NCI-H510A treated with DMSO at 0.1 percent for 48 hours (cell line): Measurements from ENCODE around the gene ANO8.
"Not testable (repeated sequence)": the region's sequence is repeated elsewhere in the genome, so short reads cannot be mapped to it uniquely, and the experiment has no call there.

Source experiments
- DNase-seq: peaks from one replicate; lab custom pipeline; 2025; lab: John Stamatoyannopoulos, UW

The ANO8 gene

DNA sequence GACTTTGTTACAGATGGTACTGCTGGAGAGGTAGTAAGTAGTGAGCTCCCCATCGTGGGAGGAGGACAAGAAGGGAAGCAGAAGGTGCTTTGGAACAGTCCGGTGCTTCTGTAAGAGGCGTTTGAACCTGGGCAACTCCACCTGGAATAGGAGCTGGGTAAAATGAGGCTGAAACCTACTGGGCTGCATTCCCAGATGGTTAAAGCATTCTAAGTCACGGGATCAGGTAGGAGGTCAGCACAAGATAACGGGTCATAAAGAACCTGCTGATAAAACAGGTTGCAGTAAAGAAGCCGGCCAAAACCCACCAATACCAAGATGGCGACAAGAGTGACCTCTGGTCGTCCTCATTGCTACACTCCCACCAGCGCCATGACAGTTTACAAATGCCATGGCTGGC is 47.9 kb downstream of the ANO8 start:
- DNase-seq: no peak

- no peak for DNase-seq
These were observed 48.4 kb downstream of the ANO8 start for GRCh38 chr19:17286263-17286662.

DNA sequence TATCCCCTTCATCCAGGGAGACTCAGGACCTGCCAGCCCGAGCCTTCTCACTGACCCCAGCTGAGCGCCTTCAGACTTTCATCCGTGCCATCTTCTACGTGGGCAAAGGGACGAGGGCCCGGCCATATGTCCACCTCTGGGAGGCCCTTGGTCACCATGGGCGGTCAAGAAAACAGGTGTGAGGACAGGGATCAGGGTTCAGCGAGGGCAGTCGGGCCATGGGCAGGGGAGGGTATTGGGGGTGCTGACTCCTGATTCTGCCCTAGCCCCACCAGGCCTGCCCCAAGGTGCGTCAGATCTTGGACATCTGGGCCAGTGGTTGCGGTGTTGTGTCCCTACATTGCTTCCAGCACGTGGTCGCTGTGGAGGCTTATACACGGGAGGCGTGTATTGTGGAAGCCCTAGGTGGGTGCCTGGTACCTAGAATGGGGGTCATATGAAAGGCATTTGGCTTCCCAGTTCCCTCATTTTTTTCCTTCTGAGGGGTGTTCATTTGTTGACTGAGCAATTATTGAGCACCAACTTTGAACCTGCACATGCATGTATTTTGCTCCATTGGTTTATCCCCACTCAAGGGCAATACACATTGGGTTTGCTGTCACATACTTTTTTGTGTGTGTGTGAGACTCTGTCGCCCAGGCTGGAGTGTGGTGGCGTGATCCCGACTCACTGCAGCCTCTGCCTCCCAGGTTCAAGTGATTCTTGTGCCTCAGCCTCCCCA is 49.1 kb downstream of the ANO8 start:
- DNase-seq: no peak

- no peak for DNase-seq
These were observed 51.1 kb downstream of the ANO8 start for GRCh38 chr19:17283504-17283996.

DNA sequence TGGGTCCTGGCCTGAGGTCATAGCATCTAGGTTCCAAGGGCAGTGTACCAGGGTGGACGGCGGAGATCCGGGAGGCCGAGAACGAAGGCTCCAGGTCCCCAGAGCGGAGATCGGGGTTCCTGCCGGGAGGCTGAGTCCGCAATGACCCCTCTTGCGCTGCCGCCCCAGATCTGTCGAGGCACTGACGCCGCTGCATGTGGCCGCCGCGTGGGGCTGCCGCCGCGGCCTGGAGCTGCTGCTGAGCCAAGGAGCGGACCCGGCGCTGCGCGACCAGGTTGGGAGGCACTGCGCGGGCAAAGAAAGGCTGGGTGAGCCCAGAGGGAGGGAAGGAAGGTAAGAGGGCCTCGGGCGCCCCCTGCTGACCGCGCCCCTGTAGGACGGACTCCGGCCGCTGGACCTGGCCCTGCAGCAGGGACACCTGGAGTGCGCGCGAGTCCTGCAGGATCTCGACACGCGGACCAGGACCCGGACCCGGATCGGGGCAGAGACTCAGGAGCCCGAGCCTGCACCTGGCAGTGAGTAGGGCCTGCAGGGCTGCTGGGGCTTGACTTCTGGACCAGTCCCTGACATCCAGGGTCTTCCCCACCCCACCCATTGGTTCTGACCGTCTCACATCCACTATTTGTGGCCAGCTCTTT is 52.0 kb downstream of the ANO8 start:
- peak; percentile 87 for DNase-seq

- DNase-seq: no peak
These were observed 53.0 kb downstream of the ANO8 start, which contains the start of gene ANKLE1 for GRCh38 chr19:17281391-17282304. TSS of gene ANKLE1 (plus strand) at chr19:17281901. CDS start at chr19:17281921, 20 bp downstream.

GRCh38 chr19:17279436-17279835 is 55.2 kb downstream of the ANO8 start:
- no peak for DNase-seq

DNA sequence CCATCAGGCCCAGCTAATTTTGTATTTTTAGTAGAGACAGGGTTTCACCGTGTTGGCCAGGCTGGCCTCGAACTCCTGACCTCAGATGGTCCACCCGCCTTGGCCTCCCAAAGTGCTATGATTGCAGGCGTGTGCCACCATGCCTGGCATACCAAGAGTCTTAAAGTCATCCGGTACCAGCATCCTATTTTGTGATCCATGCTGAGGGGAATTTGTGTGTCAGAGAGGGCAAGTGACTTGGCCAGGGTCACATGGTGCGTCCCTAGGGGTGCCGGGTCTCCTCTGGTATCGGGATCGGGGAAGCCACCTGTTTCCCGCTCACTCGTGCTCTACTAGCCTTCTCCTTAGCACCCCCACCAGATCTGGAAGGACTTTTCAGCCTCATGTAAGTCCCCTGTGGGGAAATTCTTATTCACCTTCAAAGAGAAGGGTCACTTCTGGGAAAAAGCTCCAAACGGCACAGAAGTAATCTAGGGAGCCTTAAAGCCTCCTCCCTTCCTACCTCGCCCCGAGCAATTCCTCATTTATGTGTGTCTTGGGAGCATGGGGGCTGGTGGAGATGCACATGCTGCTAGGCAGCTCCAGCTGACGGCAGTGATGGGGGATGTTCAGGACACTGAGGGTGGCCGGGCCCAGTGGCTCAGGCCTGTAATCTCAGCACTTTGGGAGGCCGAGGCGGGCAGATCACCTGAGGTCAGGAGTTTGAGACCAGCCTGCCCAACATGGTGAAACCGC is 59.0 kb downstream of the ANO8 start:
- DNase-seq: no peak

GRCh38 chr19:17274892-17275291 is 59.8 kb downstream of the ANO8 start:
- not testable (repeated sequence) for DNase-seq
